ENCODE results near the gene TBC1D10A. TPM values are rescaled to one million over a fixed set of nuclear protein-coding genes. Genes with fewer than 3 reads are reported as not detected.

Gene TBC1D10A
- total RNA-seq, 1 donor: 12.9 TPM

DNA sequence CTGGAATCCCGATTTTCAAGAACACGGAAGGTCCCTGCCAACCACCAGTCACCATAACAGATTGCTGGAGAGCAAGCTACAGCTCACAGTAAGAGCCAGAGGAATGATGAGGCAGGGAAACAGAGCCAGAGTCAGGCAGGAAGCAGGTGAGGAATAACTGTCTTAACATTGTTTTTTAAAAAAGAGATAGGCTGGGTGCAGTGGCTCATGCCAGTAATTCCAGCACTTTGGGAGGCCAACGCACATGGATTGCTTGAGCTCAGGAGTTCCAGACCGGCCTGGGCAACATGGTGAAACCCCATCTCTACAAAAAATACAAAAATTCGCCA, 24.0 kb downstream of the TBC1D10A start:
- TF ChIP-seq, protein P1, sequence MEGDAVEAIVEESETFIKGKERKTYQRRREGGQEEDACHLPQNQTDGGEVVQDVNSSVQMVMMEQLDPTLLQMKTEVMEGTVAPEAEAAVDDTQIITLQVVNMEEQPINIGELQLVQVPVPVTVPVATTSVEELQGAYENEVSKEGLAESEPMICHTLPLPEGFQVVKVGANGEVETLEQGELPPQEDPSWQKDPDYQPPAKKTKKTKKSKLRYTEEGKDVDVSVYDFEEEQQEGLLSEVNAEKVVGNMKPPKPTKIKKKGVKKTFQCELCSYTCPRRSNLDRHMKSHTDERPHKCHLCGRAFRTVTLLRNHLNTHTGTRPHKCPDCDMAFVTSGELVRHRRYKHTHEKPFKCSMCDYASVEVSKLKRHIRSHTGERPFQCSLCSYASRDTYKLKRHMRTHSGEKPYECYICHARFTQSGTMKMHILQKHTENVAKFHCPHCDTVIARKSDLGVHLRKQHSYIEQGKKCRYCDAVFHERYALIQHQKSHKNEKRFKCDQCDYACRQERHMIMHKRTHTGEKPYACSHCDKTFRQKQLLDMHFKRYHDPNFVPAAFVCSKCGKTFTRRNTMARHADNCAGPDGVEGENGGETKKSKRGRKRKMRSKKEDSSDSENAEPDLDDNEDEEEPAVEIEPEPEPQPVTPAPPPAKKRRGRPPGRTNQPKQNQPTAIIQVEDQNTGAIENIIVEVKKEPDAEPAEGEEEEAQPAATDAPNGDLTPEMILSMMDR (IDR thresholded peaks at IDR 0.05; ENCODE audit: insufficient read depth, low read length): no peak
- no peak for DNase-seq (ENCODE audit: low read depth)
- no peak overlapping the region for H3K4me3 ChIP-seq (ENCODE audit: low read depth, low read length)

DNA sequence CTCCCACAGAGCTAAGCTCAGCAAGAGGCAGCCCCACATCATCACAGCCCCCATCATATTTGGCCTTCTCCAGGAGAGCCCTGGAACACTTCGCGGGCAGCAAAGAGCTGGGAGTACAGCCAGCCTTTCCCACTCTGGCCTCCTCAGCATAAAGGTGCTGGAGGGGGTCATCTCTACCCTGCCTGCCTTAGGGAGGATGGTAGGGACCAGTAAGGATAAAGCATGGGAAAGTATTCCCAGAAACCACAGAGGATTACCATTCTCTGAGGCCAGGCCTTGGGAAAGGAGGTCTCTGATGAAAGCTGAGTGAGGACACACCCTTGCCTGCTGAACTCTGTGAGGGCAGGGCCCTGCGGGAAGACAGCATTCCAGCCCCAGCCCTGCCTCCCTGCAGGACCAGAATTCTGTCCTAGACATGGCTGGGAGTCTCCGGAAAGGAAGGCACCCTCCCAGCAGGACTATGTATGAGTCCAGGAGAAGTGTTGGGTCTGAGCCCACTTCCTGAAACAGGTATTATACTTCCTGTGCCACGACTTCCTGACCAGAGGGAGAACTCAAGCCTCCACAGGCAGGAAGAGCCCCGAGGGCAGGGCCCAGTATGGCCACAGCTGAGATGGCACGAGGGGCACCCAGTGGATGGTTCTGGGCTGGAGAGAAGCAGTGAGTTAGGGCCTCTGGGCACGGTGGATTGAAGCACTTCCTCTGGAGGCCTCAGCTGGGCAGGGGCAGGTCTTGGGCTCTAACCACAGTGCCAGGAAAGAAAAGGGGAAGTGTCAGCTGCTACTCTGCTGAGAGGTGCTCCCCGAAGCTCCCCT, 24.5 kb downstream of the TBC1D10A start:
- peak; percentile 85 for DNase-seq (ENCODE audit: low read depth)
- H3K4me3 ChIP-seq (ENCODE audit: low read depth, low read length): no peak overlapping the region
- TF ChIP-seq, protein P1 (IDR thresholded peaks at IDR 0.05; ENCODE audit: insufficient read depth, low read length): no peak

DNA sequence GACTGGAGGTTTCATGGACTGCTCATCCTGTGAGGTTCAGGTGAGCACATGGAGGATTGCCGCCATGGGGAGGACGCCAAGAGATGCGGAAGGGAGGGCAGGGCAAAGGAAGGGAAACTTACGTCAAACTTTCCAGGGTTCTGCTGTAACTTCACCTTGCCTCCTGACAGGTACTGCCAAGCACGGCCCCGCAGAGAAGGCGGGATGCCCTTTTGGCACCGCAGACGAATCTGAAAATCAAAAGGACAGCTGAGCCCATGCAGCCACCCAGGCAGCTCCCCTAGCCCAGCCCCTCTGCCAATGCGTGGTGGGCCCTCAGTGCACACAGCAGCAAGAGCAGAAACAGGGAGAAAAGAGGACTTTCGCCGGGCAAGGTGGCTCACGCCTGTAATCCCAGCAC, 27.4 kb downstream of the TBC1D10A start:
- DNase-seq (ENCODE audit: low read depth): no peak
- TF ChIP-seq, protein P1 (IDR thresholded peaks at IDR 0.05; ENCODE audit: insufficient read depth, low read length): no peak
- no peak overlapping the region for H3K4me3 ChIP-seq (ENCODE audit: low read depth, low read length)

DNA sequence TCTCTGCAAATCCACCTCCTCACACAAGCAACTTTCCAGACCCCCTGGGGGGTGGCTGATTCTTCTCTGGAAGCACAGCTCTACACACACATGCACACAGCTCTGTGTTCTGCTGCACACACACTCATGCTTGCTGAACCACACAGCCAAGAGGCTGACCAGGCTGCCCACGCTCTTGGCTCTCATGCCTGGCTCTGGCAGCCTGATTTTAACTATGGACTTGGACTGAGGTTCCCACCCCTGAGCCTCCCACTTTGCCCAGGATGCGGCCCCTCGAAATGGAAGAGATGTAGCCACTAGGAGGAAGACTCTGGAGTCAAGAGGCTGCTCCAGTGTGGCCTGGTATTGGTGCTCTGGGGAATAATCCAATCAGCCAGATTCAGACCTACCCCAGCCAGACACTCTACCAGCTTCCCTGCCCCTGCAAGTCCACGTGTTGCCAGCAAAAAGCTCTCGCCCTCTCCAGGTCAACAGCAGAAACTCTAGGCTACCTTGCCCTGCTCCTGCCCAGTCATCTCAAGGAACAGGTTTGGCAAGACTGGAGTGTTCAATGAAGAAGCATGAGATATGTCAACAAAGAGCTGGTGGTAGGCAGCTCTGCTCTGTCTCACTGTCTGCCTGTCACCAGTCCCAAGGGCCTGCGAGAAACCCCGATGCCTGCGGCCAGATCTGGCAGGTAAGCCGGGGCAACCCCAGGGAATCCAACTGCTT, 28.6 kb downstream of the TBC1D10A start:
- TF ChIP-seq, protein P1 (IDR thresholded peaks at IDR 0.05; ENCODE audit: insufficient read depth, low read length): no peak
- no peak for DNase-seq (ENCODE audit: low read depth)
- H3K4me3 ChIP-seq (ENCODE audit: low read depth, low read length): no peak overlapping the region

DNA sequence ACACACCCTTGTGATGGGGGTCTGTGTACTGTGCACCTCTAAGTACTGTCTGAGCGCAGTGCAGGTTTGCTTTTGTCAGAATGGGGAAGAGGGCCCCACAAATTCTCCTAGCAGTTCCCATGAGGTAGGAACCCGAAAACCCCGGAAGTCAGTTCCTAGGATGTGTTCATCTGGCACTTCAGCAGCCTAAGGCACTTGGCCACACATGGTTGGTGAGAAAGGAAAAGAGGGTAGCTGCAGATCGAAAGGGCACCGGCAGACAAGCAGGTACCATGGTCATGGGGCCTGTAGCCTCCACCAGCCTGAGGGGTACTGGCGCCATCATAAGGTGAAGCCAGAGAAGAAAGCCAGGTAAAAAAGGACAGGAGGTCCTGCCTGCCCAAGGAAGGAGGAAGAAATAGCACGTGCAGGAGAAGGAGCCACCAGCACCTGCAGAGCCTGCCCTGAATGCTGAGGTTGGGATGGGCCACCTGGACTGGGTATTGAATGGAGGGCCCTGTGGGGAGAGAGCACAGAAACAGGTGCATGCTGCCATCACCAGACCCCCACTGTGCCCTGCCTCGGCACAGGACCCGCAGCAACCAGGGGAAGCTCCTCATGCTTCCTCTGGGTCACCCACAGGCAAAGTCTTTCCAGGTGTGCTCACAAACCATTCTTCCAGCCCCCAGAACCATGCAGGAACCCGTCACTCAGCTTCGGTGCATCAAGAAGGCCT, 29.3 kb downstream of the TBC1D10A start:
- no peak for DNase-seq (ENCODE audit: low read depth)
- TF ChIP-seq, protein P1 (IDR thresholded peaks at IDR 0.05; ENCODE audit: insufficient read depth, low read length): no peak
- H3K4me3 ChIP-seq (ENCODE audit: low read depth, low read length): no peak overlapping the region

DNA sequence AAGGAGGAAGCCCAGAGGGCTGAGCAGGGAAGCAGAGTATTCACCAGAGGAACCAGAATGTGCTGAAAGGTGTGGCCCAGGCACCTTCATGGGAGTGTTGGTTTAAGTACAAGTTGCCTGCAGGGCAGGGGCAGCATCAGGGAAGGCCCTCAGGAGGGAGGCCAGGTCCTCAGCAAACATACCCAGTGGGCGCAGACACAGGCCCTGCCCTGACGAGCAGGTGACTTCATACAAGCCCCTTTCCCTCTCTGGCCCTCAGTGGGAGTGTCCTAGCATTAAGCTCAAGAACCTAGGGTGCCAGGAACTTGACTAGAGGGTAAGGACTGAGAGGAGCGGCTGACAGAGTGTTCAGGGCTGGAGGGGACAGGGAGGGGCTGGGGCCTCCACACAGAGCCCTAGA, 29.9 kb downstream of the TBC1D10A start:
- no peak for DNase-seq (ENCODE audit: low read depth)
- H3K4me3 ChIP-seq (ENCODE audit: low read depth, low read length): no peak overlapping the region
- TF ChIP-seq, protein P1 (IDR thresholded peaks at IDR 0.05; ENCODE audit: insufficient read depth, low read length): no peak
